Testis (tissue), 2 donors: Measurements from ENCODE around the gene PDCL3.

Source experiments
- POLR2A ChIP-seq: fragments of 450-650 bp; IDR thresholded peaks from one replicate; pipeline ENCODE4 v1.6.1; 2017; ENCODE audit warnings: antibody characterized with exemption, mild to moderate bottlenecking, moderate library complexity
- TF ChIP-seq, protein P1 (sequence below), 3 experiments: fragments of 450-650 bp in 2 of 3; fragments of 200-600 bp in 1 of 3; sonication (generic) in 1 of 3; IDR thresholded peaks; one replicate each; pipeline ENCODE4 v1.5.1; 2016 to 2019; ENCODE audit warnings: antibody characterized with exemption in 3 of 3, mild to moderate bottlenecking in 2 of 3, moderate library complexity in 1 of 3

DNA sequence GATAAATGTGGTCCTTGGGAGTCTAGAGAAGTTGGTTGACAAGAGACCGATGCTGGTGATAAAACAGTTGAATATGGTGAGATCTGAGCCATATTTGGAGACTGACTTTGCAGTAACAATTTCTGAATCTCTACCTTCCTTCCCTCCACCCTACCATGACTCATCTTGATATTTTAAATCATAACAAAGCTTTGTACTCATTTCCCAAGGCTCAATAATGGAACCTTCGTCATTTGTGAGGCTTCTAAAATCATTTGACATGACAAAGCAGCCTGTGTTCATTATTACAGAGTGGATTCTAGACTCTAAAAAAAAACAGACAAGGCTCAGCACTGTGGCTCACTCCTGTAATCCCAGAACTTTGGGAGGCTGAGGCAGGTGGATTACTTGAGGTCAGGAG, 38.5 kb upstream of the PDCL3 start:
- TF ChIP-seq, protein P1, sequence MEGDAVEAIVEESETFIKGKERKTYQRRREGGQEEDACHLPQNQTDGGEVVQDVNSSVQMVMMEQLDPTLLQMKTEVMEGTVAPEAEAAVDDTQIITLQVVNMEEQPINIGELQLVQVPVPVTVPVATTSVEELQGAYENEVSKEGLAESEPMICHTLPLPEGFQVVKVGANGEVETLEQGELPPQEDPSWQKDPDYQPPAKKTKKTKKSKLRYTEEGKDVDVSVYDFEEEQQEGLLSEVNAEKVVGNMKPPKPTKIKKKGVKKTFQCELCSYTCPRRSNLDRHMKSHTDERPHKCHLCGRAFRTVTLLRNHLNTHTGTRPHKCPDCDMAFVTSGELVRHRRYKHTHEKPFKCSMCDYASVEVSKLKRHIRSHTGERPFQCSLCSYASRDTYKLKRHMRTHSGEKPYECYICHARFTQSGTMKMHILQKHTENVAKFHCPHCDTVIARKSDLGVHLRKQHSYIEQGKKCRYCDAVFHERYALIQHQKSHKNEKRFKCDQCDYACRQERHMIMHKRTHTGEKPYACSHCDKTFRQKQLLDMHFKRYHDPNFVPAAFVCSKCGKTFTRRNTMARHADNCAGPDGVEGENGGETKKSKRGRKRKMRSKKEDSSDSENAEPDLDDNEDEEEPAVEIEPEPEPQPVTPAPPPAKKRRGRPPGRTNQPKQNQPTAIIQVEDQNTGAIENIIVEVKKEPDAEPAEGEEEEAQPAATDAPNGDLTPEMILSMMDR (IDR thresholded peaks at IDR 0.05), result no peak
- TF ChIP-seq POLR2A, result no peak
